SK-N-SH treated with all-trans-retinoic acid at 6 μM for 48 hours (cell line): ENCODE measurements around the gene CELA1.

Experiments
- ATAC-seq: fragments of 200-7000 bp; cut with Tn5 transposase; 3 replicates; pipeline ENCODE4 v1.9.1; 2020; ENCODE audit warnings: mild to moderate bottlenecking, moderate library complexity
- ARNTL ChIP-seq: fragments of 450-650 bp; formaldehyde crosslinking; IDR thresholded peaks from 2 replicates; pipeline ENCODE4 v1.5.0; 2020; ENCODE audit warnings: low read depth, mild to moderate bottlenecking, moderate library complexity, borderline replicate concordance
- BACH2 ChIP-seq: fragments of 250-450 bp; sonication (Bioruptor Pico); IDR thresholded peaks from 2 replicates; pipeline ENCODE4 v1.9.0; 2021; ENCODE audit warnings: mild to moderate bottlenecking, borderline replicate concordance
- CREB5 ChIP-seq: fragments of 250-450 bp; sonication (Bioruptor Pico); IDR thresholded peaks from 2 replicates; pipeline ENCODE4 v1.5.1; 2020; ENCODE audit warnings: low read depth, mild to moderate bottlenecking, moderate library complexity
- CSDC2 ChIP-seq: fragments of 250-450 bp; sonication (Bioruptor Pico); IDR thresholded peaks from 2 replicates; pipeline ENCODE4 v1.5.0; 2020; ENCODE audit warnings: mild to moderate bottlenecking, moderate library complexity
- ESRRG ChIP-seq: fragments of 250-450 bp; sonication (Bioruptor Pico); IDR thresholded peaks from 2 replicates; pipeline ENCODE4 v1.6.1; 2021; ENCODE audit warnings: mild to moderate bottlenecking
- GLIS3 ChIP-seq: fragments of 250-450 bp; sonication (Bioruptor Pico); IDR thresholded peaks from 2 replicates; pipeline ENCODE4 v1.5.0; 2020; ENCODE audit warnings: mild to moderate bottlenecking, moderate library complexity
- ISL1 ChIP-seq: fragments of 250-450 bp; sonication (Bioruptor Pico); IDR thresholded peaks from 2 replicates; pipeline ENCODE4 v2.1.2; 2022; ENCODE audit warnings: mild to moderate bottlenecking, moderate library complexity
- OSR1 ChIP-seq: fragments of 250-450 bp; sonication (Bioruptor Pico); IDR thresholded peaks from 2 replicates; pipeline ENCODE4 v1.8.0; 2022; ENCODE audit warnings: moderate library complexity, mild to moderate bottlenecking, inconsistent platforms
- PPARA ChIP-seq: fragments of 250-450 bp; sonication (Bioruptor Pico); IDR thresholded peaks from 2 replicates; pipeline ENCODE4 v1.5.0; 2020; ENCODE audit warnings: mild to moderate bottlenecking, borderline replicate concordance
- RARB ChIP-seq: fragments of 250-450 bp; sonication (Bioruptor Pico); IDR thresholded peaks from 2 replicates; pipeline ENCODE4 v1.8.0; 2021; ENCODE audit warnings: mild to moderate bottlenecking, moderate library complexity
- SNAI2 ChIP-seq: fragments of 250-450 bp; sonication (Bioruptor Pico); IDR thresholded peaks from 2 replicates; pipeline ENCODE4 v1.5.0; 2020; ENCODE audit warnings: mild to moderate bottlenecking, moderate library complexity
- TOX ChIP-seq: fragments of 250-450 bp; sonication (Bioruptor Pico); IDR thresholded peaks from 2 replicates; pipeline ENCODE4 v1.8.0; 2021; ENCODE audit warnings: mild to moderate bottlenecking, moderate library complexity, borderline replicate concordance
- ZC3H10 ChIP-seq: fragments of 250-450 bp; sonication (Bioruptor Pico); IDR thresholded peaks from 2 replicates; pipeline ENCODE4 v1.5.1; 2021; ENCODE audit warnings: mild to moderate bottlenecking, moderate library complexity
- ZFP3 ChIP-seq: fragments of 250-450 bp; sonication (Bioruptor Pico); IDR thresholded peaks from 2 replicates; pipeline ENCODE4 v1.5.0; 2020; ENCODE audit warnings: mild to moderate bottlenecking, moderate library complexity
- ZFP30 ChIP-seq: fragments of 450-650 bp; formaldehyde crosslinking; IDR thresholded peaks from 2 replicates; pipeline ENCODE4 v1.5.0; 2022; ENCODE audit warnings: mild to moderate bottlenecking, moderate library complexity
- ZNF70 ChIP-seq: fragments of 450-650 bp; formaldehyde crosslinking; IDR thresholded peaks from 2 replicates; pipeline ENCODE4 v1.5.0; 2020; ENCODE audit warnings: mild to moderate bottlenecking, moderate library complexity
- ZNF8 ChIP-seq: fragments of 450-650 bp; formaldehyde crosslinking; IDR thresholded peaks from 2 replicates; pipeline ENCODE4 v1.5.0; 2020; ENCODE audit warnings: mild to moderate bottlenecking, moderate library complexity
- TF ChIP-seq, protein P1 (sequence below): fragments of 250-450 bp; sonication (Bioruptor Pico); IDR thresholded peaks from 2 replicates; pipeline ENCODE4 v1.8.0; 2021; ENCODE audit warnings: low read depth, mild to moderate bottlenecking, moderate library complexity, borderline replicate concordance
- TF ChIP-seq, protein P2 (sequence below): fragments of 250-450 bp; sonication (Bioruptor Pico); IDR thresholded peaks from 2 replicates; pipeline ENCODE4 v1.8.0; 2020; ENCODE audit warnings: mild to moderate bottlenecking, moderate library complexity, borderline replicate concordance
- TF ChIP-seq, protein P3 (sequence below): fragments of 250-450 bp; sonication (Bioruptor Pico); IDR thresholded peaks from 2 replicates; pipeline ENCODE4 v1.5.0; 2020; ENCODE audit warnings: mild to moderate bottlenecking, moderate library complexity

The CELA1 gene

DNA sequence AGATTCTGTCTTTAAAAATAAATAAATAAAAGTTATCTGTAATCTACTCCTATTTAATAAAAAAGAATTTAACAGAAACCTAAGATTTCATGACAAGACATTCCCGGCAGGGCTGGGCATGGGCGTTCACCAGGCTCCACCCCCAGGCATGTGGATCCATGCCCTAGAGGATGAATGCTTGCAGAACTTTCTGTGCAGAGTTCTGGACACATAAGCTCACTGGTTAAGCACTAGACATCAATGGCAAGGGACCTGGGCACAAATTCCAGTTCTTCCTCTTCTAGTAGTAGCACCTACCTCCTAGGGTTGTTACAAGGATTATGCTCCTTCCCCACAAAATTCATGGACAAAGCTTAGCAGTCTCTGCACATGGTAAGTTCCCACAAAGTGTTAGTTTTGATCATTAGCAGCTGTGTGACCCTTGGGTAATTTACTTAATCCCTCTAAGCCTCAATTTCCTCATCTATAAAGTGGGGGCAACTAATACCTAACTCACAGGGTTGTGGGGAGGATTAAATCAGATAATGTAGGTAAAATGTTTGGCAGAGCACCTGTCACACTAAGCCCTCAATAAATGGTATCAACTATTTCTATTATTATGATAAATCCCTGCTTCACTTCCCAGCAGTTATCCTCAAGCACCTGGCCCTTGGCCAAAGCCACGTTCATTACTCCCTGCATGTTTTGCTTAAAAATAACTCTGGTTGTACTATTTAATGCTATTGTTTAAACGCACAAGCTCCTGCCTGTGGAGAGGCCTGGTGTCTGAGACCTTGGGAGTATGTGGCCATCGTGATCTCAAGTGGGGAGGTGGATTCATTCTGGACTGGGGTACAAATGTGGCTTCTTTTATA is 35.0 kb upstream of the CELA1 start:
- ATAC-seq, result peak; percentile 46
- peak; percentile 41; the same call in 1 of the 2 replicates for TF ChIP-seq ISL1 (CRISPR knock-in tag)
- peak; percentile 67; the same call in 1 of the 2 replicates for TF ChIP-seq SNAI2 (CRISPR knock-in tag)
- TF ChIP-seq CSDC2 (CRISPR knock-in tag), result no peak

GRCh38 chr12:51379571-51379970 is 33.1 kb upstream of the CELA1 start:
- ATAC-seq, result no peak
- TF ChIP-seq CSDC2 (CRISPR knock-in tag) (no peak), RARB (CRISPR knock-in tag) (no peak), ZFP3 (no peak)
- TF ChIP-seq, protein P1, sequence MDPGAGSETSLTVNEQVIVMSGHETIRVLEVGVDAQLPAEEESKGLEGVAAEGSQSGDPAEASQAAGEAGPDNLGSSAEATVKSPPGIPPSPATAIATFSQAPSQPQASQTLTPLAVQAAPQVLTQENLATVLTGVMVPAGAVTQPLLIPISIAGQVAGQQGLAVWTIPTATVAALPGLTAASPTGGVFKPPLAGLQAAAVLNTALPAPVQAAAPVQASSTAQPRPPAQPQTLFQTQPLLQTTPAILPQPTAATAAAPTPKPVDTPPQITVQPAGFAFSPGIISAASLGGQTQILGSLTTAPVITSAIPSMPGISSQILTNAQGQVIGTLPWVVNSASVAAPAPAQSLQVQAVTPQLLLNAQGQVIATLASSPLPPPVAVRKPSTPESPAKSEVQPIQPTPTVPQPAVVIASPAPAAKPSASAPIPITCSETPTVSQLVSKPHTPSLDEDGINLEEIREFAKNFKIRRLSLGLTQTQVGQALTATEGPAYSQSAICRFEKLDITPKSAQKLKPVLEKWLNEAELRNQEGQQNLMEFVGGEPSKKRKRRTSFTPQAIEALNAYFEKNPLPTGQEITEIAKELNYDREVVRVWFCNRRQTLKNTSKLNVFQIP (CRISPR knock-in tag), result no peak

- TF ChIP-seq ZFP30 (no peak), CREB5 (no peak), OSR1 (no peak), ZNF8 (CRISPR knock-in tag) (no peak), TOX (CRISPR knock-in tag) (no peak), BACH2 (CRISPR knock-in tag) (no peak), ARNTL (CRISPR knock-in tag) (no peak), GLIS3 (no peak), SNAI2 (CRISPR knock-in tag) (no peak), ZNF70 (CRISPR knock-in tag) (no peak), PPARA (no peak), ZC3H10 (no peak), ESRRG (CRISPR knock-in tag) (no peak)
- TF ChIP-seq, protein P2, sequence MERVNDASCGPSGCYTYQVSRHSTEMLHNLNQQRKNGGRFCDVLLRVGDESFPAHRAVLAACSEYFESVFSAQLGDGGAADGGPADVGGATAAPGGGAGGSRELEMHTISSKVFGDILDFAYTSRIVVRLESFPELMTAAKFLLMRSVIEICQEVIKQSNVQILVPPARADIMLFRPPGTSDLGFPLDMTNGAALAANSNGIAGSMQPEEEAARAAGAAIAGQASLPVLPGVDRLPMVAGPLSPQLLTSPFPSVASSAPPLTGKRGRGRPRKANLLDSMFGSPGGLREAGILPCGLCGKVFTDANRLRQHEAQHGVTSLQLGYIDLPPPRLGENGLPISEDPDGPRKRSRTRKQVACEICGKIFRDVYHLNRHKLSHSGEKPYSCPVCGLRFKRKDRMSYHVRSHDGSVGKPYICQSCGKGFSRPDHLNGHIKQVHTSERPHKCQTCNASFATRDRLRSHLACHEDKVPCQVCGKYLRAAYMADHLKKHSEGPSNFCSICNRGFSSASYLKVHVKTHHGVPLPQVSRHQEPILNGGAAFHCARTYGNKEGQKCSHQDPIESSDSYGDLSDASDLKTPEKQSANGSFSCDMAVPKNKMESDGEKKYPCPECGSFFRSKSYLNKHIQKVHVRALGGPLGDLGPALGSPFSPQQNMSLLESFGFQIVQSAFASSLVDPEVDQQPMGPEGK (CRISPR knock-in tag), result no peak
- TF ChIP-seq, protein P1 (CRISPR knock-in tag), result no peak
- TF ChIP-seq, protein P3, sequence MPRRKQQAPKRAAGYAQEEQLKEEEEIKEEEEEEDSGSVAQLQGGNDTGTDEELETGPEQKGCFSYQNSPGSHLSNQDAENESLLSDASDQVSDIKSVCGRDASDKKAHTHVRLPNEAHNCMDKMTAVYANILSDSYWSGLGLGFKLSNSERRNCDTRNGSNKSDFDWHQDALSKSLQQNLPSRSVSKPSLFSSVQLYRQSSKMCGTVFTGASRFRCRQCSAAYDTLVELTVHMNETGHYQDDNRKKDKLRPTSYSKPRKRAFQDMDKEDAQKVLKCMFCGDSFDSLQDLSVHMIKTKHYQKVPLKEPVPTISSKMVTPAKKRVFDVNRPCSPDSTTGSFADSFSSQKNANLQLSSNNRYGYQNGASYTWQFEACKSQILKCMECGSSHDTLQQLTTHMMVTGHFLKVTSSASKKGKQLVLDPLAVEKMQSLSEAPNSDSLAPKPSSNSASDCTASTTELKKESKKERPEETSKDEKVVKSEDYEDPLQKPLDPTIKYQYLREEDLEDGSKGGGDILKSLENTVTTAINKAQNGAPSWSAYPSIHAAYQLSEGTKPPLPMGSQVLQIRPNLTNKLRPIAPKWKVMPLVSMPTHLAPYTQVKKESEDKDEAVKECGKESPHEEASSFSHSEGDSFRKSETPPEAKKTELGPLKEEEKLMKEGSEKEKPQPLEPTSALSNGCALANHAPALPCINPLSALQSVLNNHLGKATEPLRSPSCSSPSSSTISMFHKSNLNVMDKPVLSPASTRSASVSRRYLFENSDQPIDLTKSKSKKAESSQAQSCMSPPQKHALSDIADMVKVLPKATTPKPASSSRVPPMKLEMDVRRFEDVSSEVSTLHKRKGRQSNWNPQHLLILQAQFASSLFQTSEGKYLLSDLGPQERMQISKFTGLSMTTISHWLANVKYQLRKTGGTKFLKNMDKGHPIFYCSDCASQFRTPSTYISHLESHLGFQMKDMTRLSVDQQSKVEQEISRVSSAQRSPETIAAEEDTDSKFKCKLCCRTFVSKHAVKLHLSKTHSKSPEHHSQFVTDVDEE, result no peak
- no peak for ATAC-seq
These were observed 32.3 kb upstream of the CELA1 start for GRCh38 chr12:51378749-51379148.
